ENCODE results near the gene FAM163A.

FAM163A gene

DNA sequence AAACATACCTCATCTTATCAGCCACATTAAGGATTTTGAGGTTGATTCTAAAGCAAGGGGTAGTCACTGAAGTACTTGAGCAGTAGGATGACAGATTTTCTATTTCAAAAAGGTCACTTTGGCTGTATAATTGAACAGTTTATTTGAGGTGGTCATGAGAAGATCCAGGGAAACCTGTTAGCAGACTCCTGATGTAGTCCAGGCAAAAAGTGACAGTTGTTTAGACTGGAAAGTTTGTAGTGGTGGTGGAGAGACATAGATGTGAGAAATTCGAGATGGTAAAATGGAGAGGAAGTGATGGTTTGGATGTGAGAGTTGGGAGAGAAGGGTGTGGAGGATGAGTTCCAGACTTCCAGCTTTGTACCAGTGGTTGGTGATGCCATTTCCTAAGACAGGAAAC lies 7.5 kb downstream of the FAM163A start:
- no peak for DNase-seq (ENCODE audit: low read depth in 2 of 2)

GRCh38 chr1:179753061-179753460 lies 10.0 kb downstream of the FAM163A start:
- no peak for DNase-seq (ENCODE audit: low read depth in 2 of 2)

GRCh38 chr1:179754041-179754624 lies 11.0 kb downstream of the FAM163A start:
- DNase-seq (ENCODE audit: low read depth in 2 of 2): peak; percentile 47 to 57

- no peak for DNase-seq (ENCODE audit: low read depth in 2 of 2)
Observed at GRCh38 chr1:179757933-179758332, 14.8 kb downstream of the FAM163A start.

- no peak for DNase-seq (ENCODE audit: low read depth in 2 of 2)
Observed at GRCh38 chr1:179760521-179760920, 17.4 kb downstream of the FAM163A start.

- DNase-seq (ENCODE audit: low read depth in 2 of 2): no peak
Observed at GRCh38 chr1:179761296-179761695, 18.2 kb downstream of the FAM163A start.

- no peak for DNase-seq (ENCODE audit: low read depth in 2 of 2)
Observed at GRCh38 chr1:179761846-179762640, 19.0 kb downstream of the FAM163A start.

- DNase-seq (ENCODE audit: low read depth in 2 of 2): no peak
Observed at GRCh38 chr1:179767177-179767581, 24.1 kb downstream of the FAM163A start.

DNA sequence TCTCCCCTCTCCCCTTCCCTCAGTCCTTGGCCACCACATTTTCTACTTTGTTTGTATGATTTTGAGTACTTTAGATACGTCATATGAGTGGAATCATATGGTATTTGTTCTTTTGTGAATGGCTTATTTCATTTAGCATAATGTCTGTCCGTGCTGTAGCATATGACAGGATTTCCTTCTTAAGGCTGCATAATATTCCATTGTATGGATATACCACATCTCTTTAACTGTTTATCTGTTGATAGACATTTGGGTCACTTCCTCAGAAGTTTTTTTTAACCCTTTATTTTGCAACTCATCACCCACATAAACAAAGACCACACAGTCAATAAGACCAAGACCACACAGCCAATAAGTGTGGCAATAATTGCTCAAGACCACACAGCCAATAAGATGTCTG lies 24.9 kb downstream of the FAM163A start:
- no peak for DNase-seq (ENCODE audit: low read depth in 2 of 2)

GRCh38 chr1:179770887-179771502 lies 27.9 kb downstream of the FAM163A start:
- no peak for DNase-seq (ENCODE audit: low read depth in 2 of 2)

DNA sequence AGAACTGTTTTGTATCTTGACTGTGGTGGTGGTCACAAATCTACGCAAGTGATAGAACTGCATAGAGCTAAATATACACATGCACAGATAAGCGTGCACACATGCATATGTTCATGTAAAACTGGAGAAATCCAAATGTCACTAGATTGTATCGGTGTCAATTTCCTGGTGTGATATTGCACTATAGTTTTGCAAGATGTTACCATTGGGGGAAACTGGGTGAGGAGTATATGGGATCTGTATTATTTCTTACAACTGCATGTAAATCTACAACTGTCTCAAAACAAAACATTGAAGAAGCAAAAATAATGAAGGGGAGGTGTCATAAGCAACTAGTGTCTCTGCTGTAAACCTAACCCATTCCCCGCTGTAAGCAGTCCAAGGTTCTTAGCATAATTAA lies 30.2 kb downstream of the FAM163A start:
- no peak for DNase-seq (ENCODE audit: low read depth in 2 of 2)

- DNase-seq (ENCODE audit: low read depth in 2 of 2): no peak
Observed at GRCh38 chr1:179774000-179774399, 30.9 kb downstream of the FAM163A start.

- DNase-seq (ENCODE audit: low read depth in 2 of 2): no peak
Observed at GRCh38 chr1:179774566-179774965, 31.5 kb downstream of the FAM163A start.

- no peak for DNase-seq (ENCODE audit: low read depth in 2 of 2)
Observed at GRCh38 chr1:179775009-179775408, 31.9 kb downstream of the FAM163A start.

DNA sequence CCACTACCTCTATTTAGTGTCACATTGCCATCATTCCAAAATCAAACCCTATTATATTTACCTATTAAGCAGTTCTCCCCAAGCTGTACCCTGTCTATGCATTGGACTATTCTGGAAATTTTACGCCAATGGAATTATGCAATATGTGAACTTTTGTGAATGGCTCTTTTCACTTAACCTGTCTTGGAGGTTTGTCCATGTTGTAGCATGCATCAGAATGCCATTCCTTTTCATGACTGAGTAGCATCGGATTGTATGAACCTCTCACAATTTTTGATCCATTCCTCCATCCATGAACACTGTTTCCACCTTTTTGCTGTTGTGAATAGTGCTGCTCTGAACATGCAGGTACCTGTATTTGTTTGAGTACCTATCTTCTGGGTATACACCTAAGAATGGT lies 33.7 kb downstream of the FAM163A start:
- DNase-seq (ENCODE audit: low read depth in 2 of 2): no peak

- no peak for DNase-seq (ENCODE audit: low read depth in 2 of 2)
Observed at GRCh38 chr1:179777731-179778130, 34.6 kb downstream of the FAM163A start.

- DNase-seq (ENCODE audit: low read depth in 2 of 2): no peak
Observed at GRCh38 chr1:179779645-179780272, 36.7 kb downstream of the FAM163A start.

- no peak for DNase-seq (ENCODE audit: low read depth in 2 of 2)
Observed at GRCh38 chr1:179781962-179782361, 38.9 kb downstream of the FAM163A start.

GRCh38 chr1:179785031-179785431 lies 41.9 kb downstream of the FAM163A start:
- DNase-seq (ENCODE audit: low read depth in 2 of 2): no peak

GRCh38 chr1:179785728-179786127 lies 42.6 kb downstream of the FAM163A start:
- no peak for DNase-seq (ENCODE audit: low read depth in 2 of 2)

DNA sequence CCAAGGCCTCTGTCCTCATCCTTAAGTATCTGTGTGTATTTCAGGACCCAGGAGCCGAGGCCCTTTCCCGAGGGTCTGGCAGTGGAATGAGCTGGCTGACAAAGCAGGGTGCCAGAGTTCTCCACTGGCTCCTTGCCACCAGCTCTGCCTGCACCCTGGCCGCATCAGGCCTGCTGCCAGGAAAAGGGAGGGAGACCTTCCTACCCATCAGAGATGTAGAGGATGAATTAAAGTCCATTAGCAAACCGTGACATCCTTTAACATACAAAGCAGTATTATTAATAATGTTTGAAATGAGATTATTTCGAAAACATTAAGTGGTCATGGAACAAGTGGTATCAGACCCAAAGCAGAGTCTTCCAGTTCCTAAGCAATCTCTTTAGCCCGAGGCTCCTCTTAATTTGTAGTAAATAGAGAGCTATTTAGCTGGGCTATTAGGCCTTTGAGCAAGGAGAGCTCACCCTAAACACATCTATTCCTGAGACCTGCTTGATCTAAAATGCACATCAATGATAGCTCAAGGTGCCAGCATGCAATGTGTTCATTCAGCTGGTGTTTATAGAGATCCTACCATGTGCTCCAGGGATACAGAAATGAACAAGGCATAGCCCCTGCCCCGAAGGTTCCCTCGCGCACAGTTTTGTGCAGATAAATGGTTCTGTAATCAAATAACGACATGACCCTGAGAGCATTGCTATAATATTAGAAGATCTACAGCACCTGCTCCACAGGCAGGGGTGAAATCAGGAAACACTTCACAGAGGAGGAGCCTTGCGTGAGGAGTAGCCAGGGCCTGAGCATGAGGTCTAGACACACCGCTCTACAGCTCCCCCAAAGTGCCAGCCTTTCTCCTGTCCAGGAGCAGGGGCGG lies 44.0 kb downstream of the FAM163A start:
- no peak for DNase-seq (ENCODE audit: low read depth in 2 of 2)

- no peak for DNase-seq (ENCODE audit: low read depth in 2 of 2)
Observed at GRCh38 chr1:179788259-179788658, 45.2 kb downstream of the FAM163A start.
